ENCODE data around the gene CHTF18. TPM values are rescaled to one million over a fixed set of nuclear protein-coding genes. Genes with fewer than 3 reads are reported as not detected.

The CHTF18 gene
- total and polyA plus RNA-seq, 8 donors: 5.4 to 61.6 (median 8.0) TPM

GRCh38 chr16:843771-844170 lies 55.4 kb downstream of the CHTF18 start:
- no peak overlapping the region for H3K27ac ChIP-seq
- no peaks in the 10 kb centered on the region for H3K4me1 ChIP-seq
- FAIRE-seq (no peak), DNase-seq (no peak), ATAC-seq (no peak)
- H3K9me3 ChIP-seq: no peaks in the 10 kb centered on the region
- no peaks in the 10 kb centered on the region for H3K27me3 ChIP-seq
- no peak for TF ChIP-seq CTCF (IDR thresholded peaks at IDR 0.05)
- 88 to 92% methylated on average over 20 of the region's 20 CpGs for WGBS, 2 donors
- no peak overlapping the region for H3K4me3 ChIP-seq
- intact Hi-C loops (cut with DNase I): no loop called here
- H3K36me3 ChIP-seq: no peaks in the 10 kb centered on the region

DNA sequence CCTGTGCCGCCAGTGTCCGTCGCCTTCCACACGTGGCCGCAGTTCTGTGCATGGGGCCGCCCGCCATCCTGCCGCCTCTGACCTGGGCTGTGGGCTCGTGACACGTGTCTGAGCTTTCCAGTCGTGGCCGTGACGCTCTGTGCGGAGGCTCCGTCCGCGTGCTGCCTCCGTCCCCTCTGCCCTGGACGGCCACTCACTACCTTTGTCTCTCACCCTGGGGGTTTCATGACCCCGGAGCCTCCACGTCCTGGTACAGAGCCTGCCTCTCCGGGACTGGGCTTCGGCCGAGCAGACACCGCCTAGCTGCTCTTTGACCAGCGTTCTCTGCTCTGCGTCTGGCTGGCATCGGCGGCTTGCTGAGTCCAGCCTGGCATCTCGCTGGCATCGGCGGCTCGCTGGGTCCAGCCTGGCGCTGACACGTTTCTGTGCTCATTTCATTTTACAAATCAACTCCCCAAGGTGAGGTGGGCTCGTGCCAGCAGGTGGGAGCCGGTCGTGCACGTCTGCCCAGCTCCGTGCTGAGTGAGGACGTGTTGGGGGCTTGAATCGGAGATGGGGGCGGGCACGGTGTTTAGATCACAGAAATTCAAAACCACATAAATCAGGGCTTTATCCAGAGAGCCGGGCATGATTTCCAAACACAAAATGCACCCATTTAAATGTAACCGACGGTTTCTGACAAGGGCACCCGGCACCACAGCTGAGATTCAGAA lies 56.4 kb downstream of the CHTF18 start:
- Histone ChIP-seq H3K27me3 (no peaks in the 10 kb centered on the region), H3K36me3 (no peaks in the 10 kb centered on the region), H3K4me1 (no peaks in the 10 kb centered on the region), H3K9me3 (no peaks in the 10 kb centered on the region), H3K27ac (no peak overlapping the region), H3K4me3 (no peak overlapping the region)
- DNase-seq: peak in 2 of 6 donors; percentile 8 to 64
- 87 to 92% methylated on average over 48 of the region's 48 CpGs for WGBS, 2 donors
- intact Hi-C loops (cut with DNase I): no loop called here
- no peak for ATAC-seq
- no peak for FAIRE-seq
- no peak for TF ChIP-seq CTCF (IDR thresholded peaks at IDR 0.05)

DNA sequence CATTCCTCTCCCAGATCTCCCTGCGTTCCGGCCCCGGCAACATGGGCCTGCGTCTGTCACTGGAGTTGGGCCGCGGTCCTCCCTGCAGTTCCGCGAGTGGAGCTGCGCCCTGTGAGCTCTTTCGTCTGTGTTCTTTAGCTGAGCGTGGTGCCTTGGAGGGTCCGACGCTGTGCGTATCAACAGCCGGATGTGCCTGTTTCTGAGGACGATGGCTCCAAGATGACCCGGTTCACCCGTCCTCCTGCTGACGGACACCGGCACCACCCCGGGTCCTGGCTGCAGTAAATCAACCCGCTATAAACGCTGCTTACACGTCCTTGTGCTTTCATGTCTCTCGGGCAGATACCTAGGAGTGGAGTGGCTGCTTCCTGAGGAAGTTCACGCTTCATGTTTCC lies 56.9 kb downstream of the CHTF18 start:
- Histone ChIP-seq H3K4me1 (no peaks in the 10 kb centered on the region), H3K27me3 (no peaks in the 10 kb centered on the region), H3K27ac (no peak overlapping the region), H3K9me3 (no peaks in the 10 kb centered on the region), H3K4me3 (no peak overlapping the region), H3K36me3 (no peaks in the 10 kb centered on the region)
- no peak for ATAC-seq
- FAIRE-seq: no peak
- 75 to 83% methylated on average over 26 of the region's 26 CpGs for WGBS, 2 donors
- no peak for TF ChIP-seq CTCF (IDR thresholded peaks at IDR 0.05)
- intact Hi-C loops (cut with DNase I): no loop called here
- DNase-seq: no peak

DNA sequence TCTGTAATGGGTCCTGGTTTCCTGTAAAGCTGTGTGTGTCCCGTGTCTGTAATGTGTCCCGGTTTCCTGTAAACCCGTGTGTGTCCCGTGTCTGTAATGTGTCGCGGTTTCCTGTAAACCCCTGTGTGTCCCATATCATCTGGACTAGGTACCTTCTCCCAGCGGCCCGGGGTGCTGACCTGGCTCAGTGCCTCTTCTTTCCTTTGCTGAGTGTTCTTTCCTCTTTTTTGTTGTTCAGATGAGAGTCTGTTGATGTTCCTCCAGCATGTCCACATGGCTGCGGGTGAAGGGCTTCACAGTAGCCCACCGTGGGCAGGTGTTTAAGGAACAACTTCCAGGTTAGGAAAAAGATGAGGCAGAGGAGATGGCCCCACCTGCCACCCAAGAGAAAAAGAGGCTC lies 58.7 kb downstream of the CHTF18 start:
- H3K36me3 ChIP-seq: no peaks in the 10 kb centered on the region
- no peak for DNase-seq
- intact Hi-C loops (cut with DNase I): no loop called here
- 85 to 92% methylated on average over 10 of the region's 10 CpGs for WGBS, 2 donors
- ATAC-seq: no peak
- H3K27ac ChIP-seq: no peak overlapping the region
- no peak for TF ChIP-seq CTCF (IDR thresholded peaks at IDR 0.05)
- no peak for FAIRE-seq
- H3K27me3 ChIP-seq: no peaks in the 10 kb centered on the region
- no peaks in the 10 kb centered on the region for H3K4me1 ChIP-seq
- H3K4me3 ChIP-seq: no peak overlapping the region
- no peaks in the 10 kb centered on the region for H3K9me3 ChIP-seq

Small RNA genes within 50 kb of the gene (microRNA-seq; reads per million reads assigned to microRNA genes)
- gene MIR662: 0 reads per million in 2 donors

Other genes starting within 250 kb of the CHTF18 start
- 1 to 10 TPM in 1 of 6 donors, under 1 TPM in 5; 0.09 to 1.0 (median 0.70) TPM for gene PRR35, start 228.2 kb upstream of the CHTF18 start, total RNA-seq
- under 1 TPM; 0.38 to 0.72 TPM for gene PRR35, start 228.2 kb upstream of the CHTF18 start, polyA plus RNA-seq
- gene NHLRC4, start 221.6 kb upstream of the CHTF18 start, total RNA-seq: under 1 TPM in 4 of 6 donors, not detected in 2; 0.08 to 0.28 (median 0.14) TPM
- under 1 TPM; 0.05 to 0.27 TPM for gene NHLRC4, start 221.6 kb upstream of the CHTF18 start, polyA plus RNA-seq
- gene PIGQ, start 218.7 kb upstream of the CHTF18 start, total RNA-seq: 10 to 100 TPM; 29.7 to 48.4 (median 40.0) TPM
- gene PIGQ, start 218.7 kb upstream of the CHTF18 start, polyA plus RNA-seq: 100 to 1,000 TPM in 1 of 2 donors, 10 to 100 TPM in 1; 79.5 to 165 TPM
- 10 to 100 TPM; 19.4 to 42.4 (median 30.6) TPM for gene RAB40C, start 198.6 kb upstream of the CHTF18 start, total RNA-seq
- gene RAB40C, start 198.6 kb upstream of the CHTF18 start, polyA plus RNA-seq: 10 to 100 TPM; 47.0 to 71.4 TPM
- gene WFIKKN1, start 157.6 kb upstream of the CHTF18 start, total RNA-seq: 1 to 10 TPM in 3 of 6 donors, under 1 TPM in 3; 0.75 to 2.0 (median 1.2) TPM
- 10 to 100 TPM in 1 of 2 donors, 1 to 10 TPM in 1; 2.6 to 13.8 TPM for gene WFIKKN1, start 157.6 kb upstream of the CHTF18 start, polyA plus RNA-seq
- gene METTL26, start 152.3 kb upstream of the CHTF18 start, total RNA-seq: 10 to 100 TPM; 18.8 to 32.3 (median 24.4) TPM
- 100 to 1,000 TPM in 1 of 2 donors, 10 to 100 TPM in 1; 87.6 to 130 TPM for gene METTL26, start 152.3 kb upstream of the CHTF18 start, polyA plus RNA-seq
- gene MCRIP2, start 146.8 kb upstream of the CHTF18 start, total RNA-seq: 10 to 100 TPM; 19.0 to 33.9 (median 21.9) TPM
- gene MCRIP2, start 146.8 kb upstream of the CHTF18 start, polyA plus RNA-seq: 10 to 100 TPM; 65.1 to 89.3 TPM
- 10 to 100 TPM; 14.7 to 23.4 (median 19.3) TPM for gene WDR90, start 139.3 kb upstream of the CHTF18 start, total RNA-seq
- 10 to 100 TPM; 85.5 to 91.3 TPM for gene WDR90, start 139.3 kb upstream of the CHTF18 start, polyA plus RNA-seq
- gene RHOT2, start 120.5 kb upstream of the CHTF18 start, total RNA-seq: 10 to 100 TPM; 33.5 to 66.2 (median 45.6) TPM
- 100 to 1,000 TPM; 260 to 265 TPM for gene RHOT2, start 120.5 kb upstream of the CHTF18 start, polyA plus RNA-seq
- gene RHBDL1, start 112.9 kb upstream of the CHTF18 start, total RNA-seq: 1 to 10 TPM in 1 of 6 donors, under 1 TPM in 5; 0.28 to 1.0 (median 0.84) TPM
- 1 to 10 TPM; 2.3 to 5.1 TPM for gene RHBDL1, start 112.9 kb upstream of the CHTF18 start, polyA plus RNA-seq
- gene STUB1, start 108.2 kb upstream of the CHTF18 start, total RNA-seq: 10 to 100 TPM; 40.1 to 66.1 (median 56.0) TPM
- gene STUB1, start 108.2 kb upstream of the CHTF18 start, polyA plus RNA-seq: 100 to 1,000 TPM in 1 of 2 donors, 10 to 100 TPM in 1; 89.5 to 130 TPM
- gene JMJD8, start 104.3 kb upstream of the CHTF18 start, total RNA-seq: 10 to 100 TPM; 25.0 to 40.3 (median 30.9) TPM
- 10 to 100 TPM; 47.4 to 50.2 TPM for gene JMJD8, start 104.3 kb upstream of the CHTF18 start, polyA plus RNA-seq
- gene WDR24, start 98.2 kb upstream of the CHTF18 start, total RNA-seq: 1 to 10 TPM; 3.5 to 7.5 (median 5.2) TPM
- 1 to 10 TPM; 7.9 to 8.7 TPM for gene WDR24, start 98.2 kb upstream of the CHTF18 start, polyA plus RNA-seq
- 1 to 10 TPM in 4 of 6 donors, under 1 TPM in 2; 0.60 to 2.8 (median 1.7) TPM for gene FBXL16, start 82.8 kb upstream of the CHTF18 start, total RNA-seq
- gene FBXL16, start 82.8 kb upstream of the CHTF18 start, polyA plus RNA-seq: 10 to 100 TPM in 1 of 2 donors, 1 to 10 TPM in 1; 4.8 to 17.7 TPM
- gene METRN, start 73.5 kb upstream of the CHTF18 start, total RNA-seq: 10 to 100 TPM; 27.6 to 44.9 (median 37.7) TPM
- 10 to 100 TPM; 74.2 to 82.0 TPM for gene METRN, start 73.5 kb upstream of the CHTF18 start, polyA plus RNA-seq
- gene ANTKMT, start 67.5 kb upstream of the CHTF18 start, total RNA-seq: 10 to 100 TPM; 12.2 to 25.5 (median 20.1) TPM
- gene ANTKMT, start 67.5 kb upstream of the CHTF18 start, polyA plus RNA-seq: 10 to 100 TPM; 35.2 to 41.7 TPM
- gene CCDC78, start 62.2 kb upstream of the CHTF18 start, total RNA-seq: under 1 TPM; 0.16 to 0.95 (median 0.25) TPM
- gene CCDC78, start 62.2 kb upstream of the CHTF18 start, polyA plus RNA-seq: 1 to 10 TPM; 2.1 to 7.7 TPM
- 1 to 10 TPM in 4 of 6 donors, under 1 TPM in 2; 0.47 to 4.6 (median 1.1) TPM for gene HAGHL, start 61.5 kb upstream of the CHTF18 start, total RNA-seq
- gene HAGHL, start 61.5 kb upstream of the CHTF18 start, polyA plus RNA-seq: 10 to 100 TPM in 1 of 2 donors, 1 to 10 TPM in 1; 6.4 to 17.5 TPM
- 10 to 100 TPM; 11.1 to 25.4 (median 14.1) TPM for gene CIAO3, start 47.6 kb upstream of the CHTF18 start, total RNA-seq
- gene CIAO3, start 47.6 kb upstream of the CHTF18 start, polyA plus RNA-seq: 10 to 100 TPM; 40.2 to 72.9 TPM
- 1 to 10 TPM in 2 of 6 donors, under 1 TPM in 3, not detected in 1; 0.35 to 2.4 (median 0.90) TPM for gene MSLN, start 27.9 kb upstream of the CHTF18 start, total RNA-seq
- gene MSLN, start 27.9 kb upstream of the CHTF18 start, polyA plus RNA-seq: 1 to 10 TPM in 1 of 2 donors, under 1 TPM in 1; 0.96 to 4.6 TPM
- 10 to 100 TPM in 2 of 6 donors, 1 to 10 TPM in 4; 6.2 to 11.1 (median 8.6) TPM for gene RPUSD1, start 239 bp upstream of the CHTF18 start, total RNA-seq
- 10 to 100 TPM; 17.7 to 21.1 TPM for gene RPUSD1, start 239 bp upstream of the CHTF18 start, polyA plus RNA-seq
- gene GNG13, start 12.1 kb downstream of the CHTF18 start, total RNA-seq: not detected
- gene GNG13, start 12.1 kb downstream of the CHTF18 start, polyA plus RNA-seq: not detected
- 10 to 100 TPM in 4 of 6 donors, 1 to 10 TPM in 2; 9.3 to 17.6 (median 15.4) TPM for gene LMF1, start 182.4 kb downstream of the CHTF18 start, total RNA-seq
- gene LMF1, start 182.4 kb downstream of the CHTF18 start, polyA plus RNA-seq: 10 to 100 TPM; 48.3 to 64.6 TPM
- 1 to 10 TPM in 1 of 6 donors, under 1 TPM in 5; 0.54 to 1.3 (median 0.75) TPM for gene SOX8, start 193.2 kb downstream of the CHTF18 start, total RNA-seq
- 1 to 10 TPM; 3.5 to 5.5 TPM for gene SOX8, start 193.2 kb downstream of the CHTF18 start, polyA plus RNA-seq